ENCODE results near the gene SLC25A45. TPM values are rescaled to one million over a fixed set of nuclear protein-coding genes. Genes with fewer than 3 reads are reported as not detected.

SLC25A45 gene
- total RNA-seq, 4 donors from 2014 or later: 4.6 to 11.3 (median 5.9) TPM

- Histone ChIP-seq H3K4me3 (no peak overlapping the region), H3K27me3 (no peaks in the 10 kb centered on the region), H3K36me3 (peaks cover 51 to 100% (median 86%) of the 10 kb centered on the region in 4 donors), H3K27ac (replicated peaks in 1 of 4) (no peak overlapping the region), H3K9me3 (no peaks in the 10 kb centered on the region), H3K4me1 (peaks cover 0 to 9% (median 5%) of the 10 kb centered on the region in 4 donors)
- intact Hi-C loops (cut with DNase I): no loop called here
- no peak for DNase-seq (ENCODE audit: extremely low spot score)
- 90% methylated on average over 12 of the region's 13 CpGs for WGBS
- TF ChIP-seq EP300 (IDR thresholded peaks at IDR 0.05) (no peak), POLR2A (IDR thresholded peaks at IDR 0.05; ENCODE audit: low read depth) (no peak), POLR2AphosphoS5 (IDR thresholded peaks at IDR 0.05) (no peak), CTCF (IDR thresholded peaks at IDR 0.05) (no peak)
Measured at GRCh38 chr11:65399249-65399648, 16.8 kb upstream of the SLC25A45 start.

GRCh38 chr11:65398362-65398910 lies 16.0 kb upstream of the SLC25A45 start:
- peaks cover 0 to 1% (median 0%) of the 10 kb centered on the region in 4 donors for H3K4me1 ChIP-seq
- H3K4me3 ChIP-seq: no peak overlapping the region
- DNase-seq (ENCODE audit: extremely low spot score): no peak
- H3K9me3 ChIP-seq: no peaks in the 10 kb centered on the region
- peaks cover 54 to 100% (median 86%) of the 10 kb centered on the region in 4 donors for H3K36me3 ChIP-seq
- no peak for TF ChIP-seq POLR2A (IDR thresholded peaks at IDR 0.05; ENCODE audit: low read depth)
- 80% methylated on average over 15 of the region's 16 CpGs for WGBS
- H3K27me3 ChIP-seq: no peaks in the 10 kb centered on the region
- intact Hi-C loops (cut with DNase I): no loop called here
- H3K27ac ChIP-seq (replicated peaks in 1 of 4): no peak overlapping the region

GRCh38 chr11:65396769-65397745 lies 14.6 kb upstream of the SLC25A45 start:
- peaks cover 54 to 100% (median 95%) of the 10 kb centered on the region in 4 donors for H3K36me3 ChIP-seq
- no peak for DNase-seq (ENCODE audit: extremely low spot score)
- 86% methylated on average over 33 of the region's 38 CpGs for WGBS
- no peak overlapping the region for H3K4me3 ChIP-seq
- H3K4me1 ChIP-seq: peaks cover 0 to 5% (median 1%) of the 10 kb centered on the region in 4 donors
- no peak overlapping the region for H3K27ac ChIP-seq (replicated peaks in 1 of 4)
- intact Hi-C loops (cut with DNase I): no loop called here
- TF ChIP-seq POLR2A (IDR thresholded peaks at IDR 0.05; ENCODE audit: low read depth): no peak
- no peak for TF ChIP-seq EP300 (IDR thresholded peaks at IDR 0.05)
- no peak for TF ChIP-seq POLR2AphosphoS5 (IDR thresholded peaks at IDR 0.05)
- no peak for TF ChIP-seq CTCF (IDR thresholded peaks at IDR 0.05)
- H3K9me3 ChIP-seq: no peaks in the 10 kb centered on the region
- H3K27me3 ChIP-seq: no peaks in the 10 kb centered on the region

- Histone ChIP-seq H3K27me3 (no peaks in the 10 kb centered on the region), H3K36me3 (peaks cover 54 to 93% (median 92%) of the 10 kb centered on the region in 4 donors), H3K9me3 (no peaks in the 10 kb centered on the region), H3K4me3 (no peak overlapping the region), H3K4me1 (peaks cover 8 to 15% (median 11%) of the 10 kb centered on the region in 4 donors), H3K27ac (replicated peaks in 1 of 4) (no peak overlapping the region)
- DNase-seq (ENCODE audit: extremely low spot score): no peak
- intact Hi-C loops (cut with DNase I): no loop called here
- no peak for TF ChIP-seq EP300 (IDR thresholded peaks at IDR 0.05)
- no peak for TF ChIP-seq POLR2AphosphoS5 (IDR thresholded peaks at IDR 0.05)
- TF ChIP-seq POLR2A (IDR thresholded peaks at IDR 0.05; ENCODE audit: low read depth): no peak
- no peak for TF ChIP-seq CTCF (IDR thresholded peaks at IDR 0.05)
- WGBS: 89% methylated on average over 10 of the region's 15 CpGs
Measured at GRCh38 chr11:65395961-65396530, 13.6 kb upstream of the SLC25A45 start.

GRCh38 chr11:65394125-65394536 lies 11.7 kb upstream of the SLC25A45 start:
- 91% methylated on average over 19 of the region's 20 CpGs for WGBS
- Histone ChIP-seq H3K4me3 (no peak overlapping the region), H3K9me3 (no peaks in the 10 kb centered on the region), H3K27ac (replicated peaks in 1 of 4) (no peak overlapping the region), H3K36me3 (peaks cover 37 to 74% (median 74%) of the 10 kb centered on the region in 4 donors), H3K27me3 (no peaks in the 10 kb centered on the region), H3K4me1 (peaks cover 27 to 35% (median 30%) of the 10 kb centered on the region in 4 donors)
- intact Hi-C loops (cut with DNase I): no loop called here
- no peak for TF ChIP-seq CTCF (IDR thresholded peaks at IDR 0.05)
- TF ChIP-seq EP300 (IDR thresholded peaks at IDR 0.05): no peak
- TF ChIP-seq POLR2AphosphoS5 (IDR thresholded peaks at IDR 0.05): no peak
- TF ChIP-seq POLR2A (IDR thresholded peaks at IDR 0.05; ENCODE audit: low read depth): no peak
- DNase-seq (ENCODE audit: extremely low spot score): no peak
